Peyer's patch (tissue), 4 donors: Measurements from ENCODE around the gene SOX1.

Experiments
- POLR2A ChIP-seq, 2 donors: fragments of 450-650 bp; IDR thresholded peaks; one replicate each; pipeline ENCODE4 v1.5.1; 2017; ENCODE audit warnings: antibody characterized with exemption in 2 of 2, mild to moderate bottlenecking in 2 of 2, moderate library complexity in 2 of 2
- TF ChIP-seq, protein P1 (sequence below), 6 experiments: fragments of 450-650 bp in 4 of 6; fragments of 200-600 bp in 2 of 6; sonication (generic) in 1 of 6; IDR thresholded peaks; one replicate each; pipeline ENCODE4 v1.5.1; 2017 to 2019; ENCODE audit warnings: antibody characterized with exemption in 6 of 6, mild to moderate bottlenecking in 3 of 6, moderate library complexity in 1 of 6

- TF ChIP-seq, protein P1, sequence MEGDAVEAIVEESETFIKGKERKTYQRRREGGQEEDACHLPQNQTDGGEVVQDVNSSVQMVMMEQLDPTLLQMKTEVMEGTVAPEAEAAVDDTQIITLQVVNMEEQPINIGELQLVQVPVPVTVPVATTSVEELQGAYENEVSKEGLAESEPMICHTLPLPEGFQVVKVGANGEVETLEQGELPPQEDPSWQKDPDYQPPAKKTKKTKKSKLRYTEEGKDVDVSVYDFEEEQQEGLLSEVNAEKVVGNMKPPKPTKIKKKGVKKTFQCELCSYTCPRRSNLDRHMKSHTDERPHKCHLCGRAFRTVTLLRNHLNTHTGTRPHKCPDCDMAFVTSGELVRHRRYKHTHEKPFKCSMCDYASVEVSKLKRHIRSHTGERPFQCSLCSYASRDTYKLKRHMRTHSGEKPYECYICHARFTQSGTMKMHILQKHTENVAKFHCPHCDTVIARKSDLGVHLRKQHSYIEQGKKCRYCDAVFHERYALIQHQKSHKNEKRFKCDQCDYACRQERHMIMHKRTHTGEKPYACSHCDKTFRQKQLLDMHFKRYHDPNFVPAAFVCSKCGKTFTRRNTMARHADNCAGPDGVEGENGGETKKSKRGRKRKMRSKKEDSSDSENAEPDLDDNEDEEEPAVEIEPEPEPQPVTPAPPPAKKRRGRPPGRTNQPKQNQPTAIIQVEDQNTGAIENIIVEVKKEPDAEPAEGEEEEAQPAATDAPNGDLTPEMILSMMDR (IDR thresholded peaks at IDR 0.05) = no peak
- no peak for TF ChIP-seq POLR2A (IDR thresholded peaks at IDR 0.05)
These were observed 6.6 kb upstream of the SOX1 start for GRCh38 chr13:112060282-112060830.
